GM18873 (cell line): ENCODE data around the gene TUFM.
"Not testable (repeated sequence)": the region's sequence is repeated elsewhere in the genome, so short reads cannot be mapped to it uniquely, and the experiment has no call there.

ENCODE experiments used
- ATAC-seq: cut with Tn5 transposase; IDR thresholded peaks from one replicate; pipeline ENCODE4 v1.9.1; 2021; ENCODE audit warnings: mild to moderate bottlenecking, moderate library complexity, moderate number of reproducible peaks; ENCODE audit not compliant: unreplicated experiment, low FRiP score

Gene TUFM

DNA sequence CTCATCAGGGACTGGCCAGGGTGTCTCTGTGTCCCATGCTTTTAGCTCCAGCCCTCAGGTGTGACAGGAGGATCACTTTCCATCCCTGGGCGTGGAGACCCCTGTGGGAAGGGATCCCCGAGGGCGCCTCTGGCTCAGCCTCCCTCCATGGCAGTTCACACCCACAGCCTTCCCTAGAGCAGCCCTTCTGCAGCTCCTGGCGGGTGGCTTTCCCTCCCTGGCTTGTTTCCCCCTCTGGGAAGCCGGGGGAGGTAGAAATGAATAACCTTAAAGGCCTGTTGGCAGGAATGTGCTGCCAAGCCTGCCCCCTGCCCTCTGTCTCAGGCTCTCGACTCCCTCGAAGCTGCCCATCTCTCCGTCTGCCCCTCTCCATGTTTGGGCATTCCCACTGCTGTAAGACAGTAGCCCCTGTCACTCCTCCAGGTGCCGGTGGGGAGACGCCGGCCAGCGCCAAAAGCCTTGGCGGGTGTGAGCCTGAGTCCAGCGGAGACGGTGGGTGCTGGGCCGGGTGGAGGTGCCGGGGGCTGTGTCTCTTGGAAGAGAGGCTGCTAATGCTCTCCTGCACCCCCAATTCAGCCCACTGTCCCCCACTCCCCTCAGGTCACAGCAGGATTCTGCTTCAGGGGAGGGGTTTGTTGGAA is 30.0 kb upstream of the TUFM start:
- no peak for ATAC-seq

DNA sequence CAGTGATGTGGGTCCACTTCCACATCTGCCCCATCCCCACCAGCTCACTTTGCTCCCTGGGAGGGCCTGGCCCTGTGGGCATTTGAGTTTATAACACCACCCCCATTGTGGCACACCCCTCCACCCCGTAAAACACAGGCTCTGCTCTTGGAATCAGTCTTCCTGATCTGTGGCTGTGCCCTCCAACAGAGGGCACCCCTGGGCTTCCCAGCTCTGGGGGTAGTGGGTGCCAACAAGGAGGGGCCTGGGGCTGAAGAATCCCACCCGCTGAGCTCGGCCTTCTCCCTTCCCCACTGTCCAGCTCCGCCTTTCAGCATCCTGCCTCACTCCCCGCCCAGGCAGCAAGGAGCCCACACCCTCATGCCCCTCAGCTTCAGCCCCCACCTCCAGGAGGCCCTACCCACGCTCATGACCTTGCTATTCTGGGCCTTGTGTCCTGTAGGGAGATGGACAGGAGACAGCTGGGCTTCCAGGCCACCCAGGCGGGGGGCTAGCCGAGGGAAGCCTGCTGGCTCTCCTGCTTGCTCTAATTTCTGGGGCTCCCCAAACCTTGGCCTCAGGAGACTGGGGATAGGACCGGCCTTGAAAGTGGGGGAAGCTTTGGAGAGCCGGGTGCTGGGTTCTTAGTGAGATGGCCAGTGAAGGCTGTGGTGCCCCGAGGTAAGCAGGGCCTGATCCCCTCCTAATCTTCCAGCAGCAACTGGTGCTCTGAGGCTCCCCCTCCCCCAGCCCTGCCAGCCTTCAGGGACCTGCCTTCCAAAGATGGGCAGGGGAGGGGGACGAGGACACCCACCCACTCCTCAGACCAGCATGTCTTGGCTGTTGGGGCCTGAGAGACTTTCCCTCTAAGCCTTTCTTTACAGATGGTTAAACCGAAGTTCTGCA is 29.2 kb upstream of the TUFM start:
- ATAC-seq, result no peak

DNA sequence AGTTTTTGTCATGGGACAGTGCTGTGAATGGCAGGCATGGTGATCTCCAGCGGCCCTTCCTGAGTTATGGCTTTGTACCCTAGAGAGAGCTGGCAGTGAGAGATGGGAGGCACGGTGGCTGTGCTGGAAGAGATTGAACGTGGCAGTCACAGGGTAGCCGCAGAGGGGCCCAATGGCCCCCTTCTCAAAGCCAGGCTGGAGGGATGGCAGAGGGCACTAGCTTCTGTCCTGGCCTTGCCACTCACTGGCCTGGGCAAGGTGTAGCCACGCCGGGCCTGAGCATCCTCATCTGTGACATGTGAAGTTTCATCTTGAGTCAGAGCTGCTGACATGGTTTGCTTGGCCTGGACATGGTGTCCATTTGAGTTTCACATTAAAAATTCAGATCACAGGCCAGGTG is 28.3 kb upstream of the TUFM start:
- ATAC-seq, result no peak

DNA sequence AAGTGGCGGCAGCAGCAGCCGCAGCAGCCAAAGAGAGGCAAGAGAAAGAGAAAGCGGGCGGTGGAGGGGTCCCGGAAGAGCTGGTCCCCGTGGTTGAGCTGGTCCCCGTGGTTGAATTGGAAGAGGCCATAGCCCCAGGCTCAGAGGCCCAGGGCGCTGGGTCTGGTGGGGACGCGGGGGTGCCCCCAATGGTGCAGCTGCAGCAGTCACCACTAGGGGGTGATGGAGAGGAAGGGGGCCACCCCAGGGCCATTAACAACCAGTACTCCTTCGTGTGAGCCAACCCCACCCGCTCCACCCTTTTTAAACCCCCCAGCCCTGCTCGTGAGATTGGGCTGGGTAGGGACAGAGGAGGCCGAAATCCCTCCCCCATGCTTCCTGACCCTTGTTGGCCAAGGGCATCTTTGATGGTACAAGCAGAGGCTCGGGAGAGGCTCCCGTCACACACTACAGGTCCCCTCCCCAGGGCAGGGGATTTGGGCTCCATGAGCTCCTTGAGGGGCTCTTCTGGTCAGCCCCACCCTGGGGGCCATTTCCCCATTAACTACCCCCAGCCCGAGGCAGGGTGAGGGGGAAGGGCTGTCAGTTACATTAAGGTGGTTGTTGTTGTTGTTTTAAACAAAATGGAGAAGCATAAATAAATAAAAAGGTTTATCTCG is 27.5 kb upstream of the TUFM start:
- no peak for ATAC-seq

DNA sequence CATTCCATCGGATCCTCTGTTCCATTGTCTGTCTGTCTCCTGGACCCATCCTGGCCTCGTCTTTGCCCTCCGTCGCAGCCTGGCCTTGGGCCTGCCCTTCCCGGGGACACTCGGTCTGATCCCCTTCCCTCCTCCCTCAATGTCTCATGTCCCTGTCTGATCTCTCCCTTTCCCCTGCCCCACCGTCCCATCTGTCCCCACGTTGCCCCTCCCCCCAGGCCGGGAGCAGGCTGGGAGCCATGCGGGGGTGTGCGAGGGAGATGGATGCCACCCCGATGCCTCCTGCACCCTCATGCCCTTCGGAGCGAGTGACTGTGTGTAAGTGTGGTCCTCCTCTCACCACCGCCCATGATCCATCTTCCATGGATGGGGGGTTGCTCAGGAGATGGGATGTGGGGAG is 26.8 kb upstream of the TUFM start:
- no peak for ATAC-seq

DNA sequence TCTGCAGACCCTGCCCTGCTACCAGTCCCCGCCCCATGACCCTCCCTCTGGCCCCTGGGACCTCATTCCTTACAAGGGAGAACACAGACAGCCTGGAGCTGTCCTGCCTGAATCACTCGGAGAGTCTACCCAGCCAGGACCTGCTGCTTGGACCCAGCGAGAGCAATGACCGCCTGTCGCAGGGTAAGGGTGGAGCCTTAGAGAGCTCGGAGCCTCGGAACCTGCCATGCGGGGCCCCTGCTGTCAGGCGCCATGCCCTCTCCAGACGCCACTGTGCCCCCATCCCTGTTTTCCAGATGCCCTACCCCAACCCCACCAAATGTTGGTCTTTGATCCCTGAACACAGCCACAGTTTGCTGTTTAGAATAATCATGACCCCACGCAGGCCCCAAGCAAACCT is 23.1 kb upstream of the TUFM start:
- no peak for ATAC-seq

DNA sequence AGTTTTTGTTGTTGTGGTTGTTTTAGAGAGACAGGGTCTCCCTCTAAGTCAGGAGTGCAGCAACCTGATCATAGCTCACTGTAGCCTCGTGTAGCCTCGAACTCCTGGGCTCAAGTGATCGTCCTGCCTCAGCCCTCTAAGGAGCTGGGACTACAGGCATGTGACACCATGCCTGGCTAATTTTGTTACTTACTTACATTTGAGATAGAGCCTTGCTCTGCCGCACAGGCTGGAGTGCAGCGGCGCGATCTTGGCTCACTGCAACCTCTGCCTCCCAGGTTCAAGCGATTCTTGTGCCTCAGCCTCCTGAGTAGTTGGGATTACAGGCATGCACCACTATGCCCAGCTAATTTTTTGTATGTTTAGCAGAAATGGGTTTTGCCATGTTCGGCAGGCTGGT is 21.5 kb upstream of the TUFM start:
- not testable (repeated sequence) for ATAC-seq

DNA sequence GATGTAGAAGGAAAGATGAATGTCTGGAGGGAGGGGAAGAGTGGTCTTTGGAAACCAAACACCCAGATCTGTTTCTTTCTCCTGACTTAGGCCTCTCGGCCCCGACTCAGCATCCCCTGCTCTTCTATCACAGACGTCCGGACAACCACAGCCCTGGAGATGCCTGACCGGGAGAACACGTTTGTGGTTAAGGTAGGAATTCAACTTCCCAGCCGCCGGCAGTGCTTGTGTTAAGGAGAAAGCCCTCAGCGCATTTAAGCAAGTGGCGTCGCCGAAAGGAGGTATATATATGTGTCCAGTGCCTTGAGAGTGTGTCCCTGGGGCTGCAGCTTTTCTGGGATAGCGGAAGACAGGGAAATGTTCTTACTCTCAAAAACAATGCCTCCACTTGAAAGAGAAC is 21.1 kb upstream of the TUFM start:
- no peak for ATAC-seq

DNA sequence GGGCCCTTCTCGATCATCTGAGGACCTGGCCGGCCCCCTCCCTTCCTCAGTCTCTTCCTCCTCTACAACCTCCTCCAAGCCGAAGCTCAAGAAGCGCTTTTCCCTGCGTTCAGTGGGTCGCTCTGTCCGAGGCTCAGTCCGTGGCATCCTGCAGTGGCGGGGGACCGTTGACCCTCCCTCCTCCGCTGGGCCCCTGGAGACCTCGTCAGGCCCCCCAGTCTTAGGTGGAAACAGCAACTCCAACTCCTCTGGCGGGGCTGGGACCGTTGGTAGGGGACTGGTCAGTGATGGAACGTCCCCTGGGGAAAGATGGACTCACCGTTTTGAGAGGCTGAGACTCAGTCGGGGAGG is 20.3 kb upstream of the TUFM start:
- ATAC-seq, result no peak

DNA sequence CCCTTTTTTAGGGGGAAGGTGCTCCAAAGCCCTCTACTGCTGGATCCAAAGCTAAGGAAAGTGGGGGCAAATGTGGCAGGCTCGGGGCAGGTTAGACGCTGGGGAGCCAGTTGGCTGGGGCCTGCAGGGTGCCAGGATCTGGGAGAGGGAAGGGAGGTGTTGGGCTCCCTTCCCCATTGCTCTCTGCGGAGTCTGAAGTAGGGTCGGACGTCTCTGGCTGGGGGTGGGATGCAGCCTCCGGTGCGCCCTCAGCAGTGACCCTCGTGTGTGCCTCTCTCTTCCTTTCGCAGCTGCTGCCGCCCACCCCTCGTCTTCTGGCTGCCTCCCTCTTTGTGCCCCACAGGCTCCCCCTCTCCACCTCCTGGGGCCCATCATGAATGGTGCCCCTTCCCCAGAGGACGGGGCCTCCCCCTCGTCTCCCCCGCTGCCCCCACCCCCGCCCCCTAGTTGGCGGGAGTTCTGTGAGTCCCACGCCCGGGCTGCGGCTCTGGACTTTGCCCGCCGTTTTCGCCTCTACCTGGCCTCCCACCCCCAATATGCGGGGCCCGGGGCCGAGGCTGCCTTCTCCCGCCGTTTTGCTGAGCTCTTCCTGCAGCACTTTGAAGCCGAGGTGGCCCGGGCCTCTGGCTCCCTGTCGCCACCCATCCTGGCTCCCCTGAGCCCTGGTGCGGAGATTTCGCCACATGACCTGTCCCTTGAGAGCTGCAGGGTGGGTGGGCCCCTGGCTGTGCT is 19.7 kb upstream of the TUFM start:
- ATAC-seq, result no peak

DNA sequence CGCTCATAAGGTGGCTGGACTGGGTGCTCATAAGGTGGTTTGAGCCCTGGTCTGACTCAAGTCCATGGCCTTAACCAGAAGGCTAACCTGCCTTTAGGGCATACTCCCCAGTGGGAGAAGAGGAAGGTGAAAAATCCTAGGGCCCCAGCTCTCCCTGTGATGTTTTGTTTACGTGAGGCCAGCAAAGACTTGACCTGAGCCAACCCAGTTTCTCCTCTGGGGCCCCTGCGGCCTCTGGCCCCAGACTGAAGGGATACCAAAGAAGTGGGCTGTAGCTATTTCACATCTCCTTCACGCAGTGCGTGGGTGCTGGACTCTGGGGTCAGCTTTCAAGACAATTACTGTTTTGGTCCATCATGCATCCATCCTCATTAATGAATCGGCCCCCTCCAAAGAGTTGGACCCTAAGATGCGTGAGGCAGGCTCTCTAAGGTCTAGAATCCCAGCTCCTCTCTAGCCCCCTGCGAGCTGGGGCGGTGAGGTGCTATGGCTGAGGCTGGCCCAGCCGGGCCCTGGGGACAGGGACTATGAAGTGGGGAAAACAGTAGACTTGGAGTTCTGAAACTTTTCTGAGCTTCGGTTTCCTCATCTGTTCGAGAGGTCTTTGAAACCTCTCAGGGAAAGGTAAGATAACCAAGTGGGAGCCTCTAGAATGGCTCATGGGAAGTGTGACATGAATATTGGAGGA is 19.0 kb upstream of the TUFM start:
- ATAC-seq, result no peak

DNA sequence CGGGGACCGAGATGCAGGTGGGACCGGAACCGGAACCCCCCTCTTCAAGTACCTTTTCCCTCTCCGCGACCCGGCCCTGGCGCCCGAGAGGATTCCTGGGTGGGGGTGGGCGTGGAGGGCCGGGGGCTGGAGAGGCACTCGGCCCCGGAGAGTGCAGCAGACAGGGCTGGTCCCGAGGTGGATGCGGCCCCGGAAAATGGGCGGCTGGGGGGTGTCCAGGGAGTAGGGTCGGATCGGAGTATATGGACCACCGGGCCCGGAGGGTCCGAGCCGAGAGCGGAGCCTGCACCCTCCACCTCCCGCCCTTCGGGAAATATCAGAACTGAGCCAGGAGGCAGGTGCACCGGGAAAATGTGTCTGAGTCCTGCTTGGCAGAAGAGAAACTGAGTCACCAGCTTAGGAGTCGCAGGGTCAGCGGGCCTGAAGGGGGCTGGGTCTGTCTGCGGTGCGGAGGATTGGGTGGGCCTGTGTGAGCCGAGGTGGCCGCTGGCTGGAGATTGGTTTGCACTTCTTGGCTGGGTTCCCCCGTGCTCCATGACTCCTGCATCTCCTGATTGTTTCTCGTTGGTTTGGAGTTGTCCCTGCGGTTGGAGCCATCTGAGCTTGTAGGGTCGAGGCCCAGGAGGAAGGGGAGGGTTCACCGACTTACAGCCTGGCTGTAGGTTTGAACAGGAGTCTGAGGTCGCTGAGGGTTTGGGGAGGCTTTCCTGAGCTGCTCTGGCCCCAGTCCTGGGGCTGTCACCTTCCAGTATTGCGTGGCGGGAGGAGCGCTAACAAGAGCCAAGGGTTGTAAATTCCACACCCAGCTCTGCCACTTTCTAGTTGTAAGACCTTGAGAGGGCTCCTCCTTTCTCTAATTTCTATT is 18.0 kb upstream of the TUFM start:
- ATAC-seq, result no peak

DNA sequence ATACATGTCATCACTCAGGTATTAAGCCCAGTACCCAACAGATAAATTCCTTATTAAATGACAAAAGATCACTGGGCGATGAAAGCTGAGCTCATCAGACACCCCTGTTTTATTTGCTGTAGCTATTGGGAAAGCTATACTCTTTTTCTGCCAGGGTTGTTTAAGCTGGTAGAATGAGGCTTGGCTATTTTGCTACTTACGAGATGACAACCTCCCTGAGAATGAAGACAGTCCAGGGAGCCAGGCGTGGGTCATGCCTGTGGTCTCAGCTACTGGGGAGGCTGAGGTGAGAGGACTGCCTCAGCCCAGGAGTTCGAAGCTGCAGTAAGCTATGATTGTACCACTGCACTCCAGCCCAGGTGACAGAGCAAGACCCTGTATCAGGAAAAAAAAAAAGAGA is 13.2 kb upstream of the TUFM start:
- no peak for ATAC-seq

DNA sequence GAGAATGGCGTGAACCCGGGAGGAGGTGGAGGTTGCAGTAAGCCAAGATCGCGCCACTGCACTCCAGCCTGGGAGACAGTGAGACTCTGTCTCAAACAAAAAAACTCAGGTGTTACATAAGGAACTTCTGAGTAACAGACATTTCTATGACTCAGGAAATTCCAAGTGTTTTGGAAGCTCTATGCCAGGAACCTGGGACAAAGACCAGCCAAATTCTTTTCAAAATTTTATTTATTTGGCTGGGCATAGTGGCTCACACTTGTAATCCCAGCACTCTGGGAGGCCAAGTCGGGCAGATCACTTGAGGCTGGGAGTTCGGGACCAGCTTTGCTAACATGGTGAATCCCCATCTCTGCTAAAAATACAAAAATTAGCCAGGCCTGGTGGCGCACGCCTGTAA is 12.3 kb upstream of the TUFM start:
- no peak for ATAC-seq

DNA sequence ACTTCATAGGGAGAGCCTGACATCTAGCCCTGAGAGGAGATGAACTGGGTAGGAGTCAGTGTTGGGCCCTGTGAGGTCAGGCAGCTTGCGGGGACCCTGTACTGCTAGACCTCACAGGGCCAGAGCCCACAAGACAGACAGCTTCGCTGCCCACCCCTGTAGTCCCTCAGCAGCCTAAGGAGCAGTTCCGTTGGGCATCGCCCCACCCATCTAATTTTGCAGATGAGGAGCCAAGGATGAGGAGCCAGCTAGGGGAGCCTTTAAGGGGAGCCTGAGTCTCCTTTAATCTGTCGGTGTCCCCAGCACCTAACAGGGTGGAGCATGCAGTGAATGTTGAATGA is 755 bp upstream of the TUFM start:
- ATAC-seq, result no peak

DNA sequence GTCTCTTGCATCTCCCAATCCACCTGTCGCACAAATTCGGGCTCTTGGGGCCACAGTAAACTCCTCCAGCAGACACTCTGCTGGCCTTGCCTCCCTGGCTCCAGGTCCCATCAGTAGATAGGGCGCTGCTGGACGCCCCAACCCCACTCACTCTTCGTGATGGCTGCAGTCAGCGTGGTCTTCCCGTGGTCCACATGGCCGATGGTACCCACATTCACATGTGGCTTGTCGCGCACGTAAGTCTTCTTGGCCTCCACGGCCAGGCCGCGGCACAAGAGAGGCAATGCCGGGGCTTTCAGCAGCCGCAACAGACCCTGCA is 428 bp downstream of the TUFM start:
- peak; percentile 3 for ATAC-seq

DNA sequence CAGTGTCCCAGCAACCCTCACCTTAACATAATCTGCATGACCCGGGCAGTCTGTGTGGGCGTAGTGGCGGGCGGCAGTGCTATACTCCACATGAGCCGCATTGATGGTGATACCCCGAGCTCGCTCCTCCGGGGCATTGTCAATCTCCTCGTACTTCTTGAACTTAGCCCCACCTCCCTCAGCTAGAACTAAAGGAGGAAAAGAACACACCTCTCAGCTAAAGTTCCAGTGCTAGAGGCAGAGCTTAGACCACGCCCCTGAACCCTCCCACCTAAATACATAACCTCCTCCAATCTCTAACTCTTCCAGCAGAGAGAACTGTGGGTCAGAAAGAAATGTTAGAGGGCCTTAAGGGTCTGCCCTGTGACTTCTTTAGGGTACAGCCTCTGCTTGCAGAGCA is 855 bp downstream of the TUFM start:
- ATAC-seq, result no peak

DNA sequence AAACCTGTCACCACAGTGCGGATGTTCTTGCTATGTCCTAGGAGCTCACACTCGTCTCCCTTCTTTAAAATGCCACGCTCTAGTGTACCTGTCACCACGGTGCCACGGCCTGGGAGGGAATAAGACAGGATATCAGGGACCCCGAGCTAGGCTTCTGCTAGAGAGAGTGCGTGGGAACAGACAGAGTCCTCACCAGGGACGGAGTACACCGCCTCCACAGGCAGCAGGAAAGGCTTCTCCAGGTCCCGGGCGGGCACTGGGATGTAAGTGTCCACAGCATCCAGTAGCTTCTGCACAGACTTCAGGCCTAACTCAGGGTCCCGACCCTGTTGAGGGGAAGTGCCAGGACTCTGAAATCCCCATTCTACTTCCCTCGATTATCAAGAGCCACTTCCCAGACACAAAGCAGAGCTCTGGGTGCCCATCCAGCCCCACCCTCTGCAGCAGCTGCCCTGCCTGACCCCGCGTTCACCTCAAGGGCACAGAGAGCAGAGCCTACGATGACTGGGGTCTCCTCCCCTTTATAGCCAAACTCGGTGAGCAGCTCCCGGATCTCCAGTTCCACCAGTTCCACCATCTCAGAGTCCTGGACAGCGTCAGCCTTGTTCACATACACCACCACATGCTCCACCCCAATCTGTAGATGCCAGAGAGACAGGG is 1.8 kb downstream of the TUFM start:
- ATAC-seq, result no peak

DNA sequence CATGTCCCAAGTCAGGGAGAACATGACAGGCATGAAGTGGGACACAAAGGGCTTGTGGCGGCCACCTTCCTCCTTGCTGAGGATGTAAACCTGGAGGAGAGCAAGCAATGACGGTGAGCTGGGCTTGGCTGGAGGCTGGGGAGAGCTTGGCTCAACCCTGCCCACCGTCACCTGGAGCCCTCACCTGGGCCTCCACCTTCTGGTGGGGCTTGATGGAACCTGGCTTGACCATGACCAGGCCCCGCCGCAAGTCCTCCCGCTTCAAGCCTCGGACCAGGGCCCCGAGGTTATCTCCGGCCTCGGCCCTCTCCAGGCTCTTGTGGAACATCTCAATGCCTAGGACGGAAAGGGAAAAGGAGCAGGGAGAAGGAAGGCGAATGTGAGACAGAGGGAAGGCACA is 2.4 kb downstream of the TUFM start:
- ATAC-seq, result no peak
